Suppressor macrophage (primary cell): ENCODE measurements around the gene MRGPRG.
A peak's percentile ranks its signal among the peaks of the same experiment; 100 is the strongest.

Experiments used
- DNase-seq, 4 experiments: peaks; one replicate each; pipeline ENCODE4 v3.0.0-alpha.2; 2020 to 2022

The MRGPRG gene

DNA sequence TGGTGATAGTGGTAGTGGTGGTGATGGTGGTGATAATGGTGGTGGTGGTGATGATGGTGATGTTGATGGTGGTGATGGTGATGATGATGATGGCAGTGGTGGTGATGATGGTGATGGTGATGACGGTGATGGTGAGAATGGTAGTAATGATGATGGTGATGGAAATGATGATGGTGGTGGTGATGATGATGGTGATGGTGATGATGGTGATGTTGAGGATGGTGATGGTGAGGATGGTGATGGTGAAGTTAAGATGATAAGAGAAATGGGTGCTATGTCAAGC is 11.8 kb downstream of the MRGPRG start:
- no peak for DNase-seq

DNA sequence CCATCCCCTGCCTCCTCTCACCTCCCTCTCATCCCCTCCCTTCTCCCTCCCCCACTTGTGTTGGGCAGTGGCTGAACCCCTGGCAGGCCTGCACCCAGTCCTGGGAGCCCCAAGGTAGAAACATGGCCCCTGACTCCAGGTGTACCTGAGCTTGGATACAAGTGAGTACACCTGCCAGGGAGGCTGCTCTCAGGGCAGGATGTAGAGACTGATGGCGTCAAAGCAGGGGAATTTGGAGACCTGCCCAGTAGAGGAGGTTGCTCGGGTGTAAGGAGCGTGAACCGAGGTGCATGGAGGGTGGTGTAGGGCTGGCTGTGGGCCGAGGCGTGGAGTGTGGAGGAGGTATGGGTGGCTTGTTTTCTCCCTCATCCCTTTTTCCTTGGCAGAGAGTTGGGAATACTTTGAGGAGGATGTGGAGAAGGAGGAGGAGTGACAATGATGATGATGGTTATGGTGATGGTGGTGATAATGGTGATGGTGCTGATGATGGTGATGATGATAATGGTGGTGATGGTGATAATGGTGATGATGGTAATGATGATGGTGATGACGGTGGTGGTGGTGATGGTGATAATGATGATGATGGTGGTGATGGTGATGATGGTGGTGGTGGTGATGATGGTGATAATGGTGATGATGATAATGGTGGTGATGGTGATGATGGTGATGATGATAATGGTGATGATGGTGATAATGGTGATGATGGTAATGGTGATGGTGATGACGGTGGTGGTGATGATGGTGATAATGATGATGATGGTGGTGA is 12.3 kb downstream of the MRGPRG start:
- no peak for DNase-seq

DNA sequence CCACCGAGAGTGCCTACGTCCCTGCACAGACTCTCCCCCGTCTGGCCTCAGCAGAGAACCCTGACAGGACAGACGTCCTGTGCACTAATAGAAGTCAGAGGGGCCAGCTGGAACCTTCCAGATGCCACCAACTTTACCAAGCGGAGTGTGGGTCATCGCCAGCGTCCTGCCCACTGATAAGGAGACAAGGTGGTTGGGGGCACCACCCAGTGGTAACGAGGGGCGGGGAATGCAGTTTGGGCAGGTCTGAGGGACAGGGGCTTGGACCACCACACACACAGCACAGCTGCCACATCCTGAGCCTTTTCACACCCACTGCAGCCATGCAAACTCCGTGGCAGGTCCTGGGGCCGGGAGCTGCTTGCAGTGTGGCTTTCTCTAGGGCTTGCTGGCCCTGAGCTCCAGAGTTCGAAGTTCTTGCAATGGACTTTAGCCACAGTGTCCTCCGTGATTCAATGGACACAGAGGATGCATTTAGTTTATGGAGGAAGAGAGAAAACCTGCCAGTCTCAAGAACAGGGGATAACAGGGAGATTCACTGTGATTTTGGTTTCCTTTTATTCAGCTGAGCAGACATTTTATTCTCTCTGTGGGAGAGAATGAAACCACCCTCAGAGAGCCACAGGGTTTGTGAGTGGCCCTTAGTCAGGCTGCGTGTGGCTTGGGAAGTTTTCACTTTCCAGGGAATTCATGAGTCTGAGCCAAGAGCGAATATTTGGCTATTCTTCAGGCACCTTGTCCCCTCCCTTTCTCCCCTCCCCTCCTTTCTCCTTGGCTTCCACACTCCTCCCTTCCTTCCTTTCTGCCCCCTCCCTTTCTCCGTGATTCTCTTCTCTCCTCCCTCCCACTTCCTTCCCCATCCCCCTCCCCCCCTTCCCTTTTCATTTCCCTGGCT is 13.1 kb downstream of the MRGPRG start:
- no peak for DNase-seq

DNA sequence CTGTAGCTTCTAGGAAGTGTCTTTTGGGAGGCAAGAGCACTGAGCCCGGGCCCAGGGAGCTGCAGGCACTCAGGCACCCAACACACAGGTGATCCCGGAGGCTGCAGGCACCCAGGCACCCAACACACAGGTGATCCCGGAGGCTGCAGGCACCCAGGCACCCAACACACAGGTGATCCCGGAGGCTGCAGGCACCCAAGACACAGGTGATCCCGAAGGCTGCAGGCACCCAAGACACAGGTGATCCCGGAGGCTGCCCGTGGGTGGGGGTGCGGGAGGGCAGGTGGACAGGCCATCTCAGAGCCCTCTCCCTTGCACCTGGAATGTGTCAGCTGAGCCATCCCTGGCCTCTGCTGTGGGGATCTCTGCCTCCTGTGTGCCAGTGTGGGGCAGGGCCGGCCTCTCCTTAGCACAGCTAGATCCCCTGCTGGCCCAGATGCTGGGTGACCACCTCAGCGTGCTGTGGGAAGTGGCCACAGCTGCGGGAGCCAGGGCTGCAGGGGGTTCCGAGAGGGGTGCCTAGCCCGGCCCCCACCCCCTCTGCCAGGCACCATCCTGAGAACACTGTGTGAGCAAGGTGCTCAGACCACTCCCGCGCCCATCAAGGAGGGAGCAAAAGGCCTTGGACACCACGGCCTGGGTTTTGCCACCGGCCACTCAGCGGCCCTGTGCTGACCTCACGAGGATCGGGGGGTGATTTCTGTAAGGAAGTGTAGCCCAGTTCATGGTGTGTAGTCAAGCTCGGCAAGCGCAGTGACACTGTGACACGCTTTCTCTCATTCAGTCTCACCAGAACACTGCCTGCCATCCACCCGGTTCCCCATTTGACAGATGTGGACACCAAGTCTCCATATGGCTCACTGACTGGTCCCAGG is 14.2 kb downstream of the MRGPRG start:
- no peak for DNase-seq

DNA sequence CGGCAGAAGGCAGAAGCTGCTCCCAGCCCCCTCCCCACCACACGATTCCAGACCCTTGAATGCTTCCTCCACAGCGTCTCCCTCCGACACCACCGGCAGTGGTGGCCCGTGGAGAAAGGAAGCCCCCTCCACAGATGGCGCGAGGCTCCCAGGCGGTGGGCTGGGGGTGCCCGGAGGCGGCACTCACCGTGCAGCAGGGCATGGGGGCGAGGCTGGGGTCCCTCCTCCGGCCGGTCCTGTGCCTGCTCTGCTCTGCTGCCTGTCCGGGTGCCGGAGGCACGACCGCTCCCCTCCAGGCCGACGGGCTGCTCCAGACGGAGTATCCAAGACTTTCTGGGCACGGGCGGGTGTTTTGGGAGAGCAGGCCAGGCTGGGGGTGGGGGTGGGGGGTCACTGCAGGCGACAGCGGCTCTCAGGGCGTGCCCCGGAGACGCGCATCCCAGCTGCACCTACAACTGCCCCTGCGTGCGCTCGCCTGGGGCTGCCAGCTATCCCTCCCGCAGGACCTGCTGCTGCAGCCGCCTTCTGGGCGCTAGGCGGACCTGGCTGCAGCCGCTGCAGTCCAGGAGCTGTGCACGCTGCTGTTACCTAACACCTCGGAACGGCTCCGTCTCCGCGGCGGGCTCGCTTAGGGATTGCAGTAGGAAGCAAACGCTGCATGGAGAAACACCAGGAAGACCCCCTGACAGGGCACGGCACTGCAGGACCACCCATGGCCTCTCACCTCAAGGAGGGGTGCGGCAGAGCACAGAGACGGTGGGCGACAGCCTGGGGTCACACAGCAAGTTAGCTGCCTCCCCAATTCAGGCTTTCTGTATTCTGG is 15.2 kb downstream of the MRGPRG start:
- peak in 2 of 4 experiments; percentile 4 to 14 for DNase-seq

DNA sequence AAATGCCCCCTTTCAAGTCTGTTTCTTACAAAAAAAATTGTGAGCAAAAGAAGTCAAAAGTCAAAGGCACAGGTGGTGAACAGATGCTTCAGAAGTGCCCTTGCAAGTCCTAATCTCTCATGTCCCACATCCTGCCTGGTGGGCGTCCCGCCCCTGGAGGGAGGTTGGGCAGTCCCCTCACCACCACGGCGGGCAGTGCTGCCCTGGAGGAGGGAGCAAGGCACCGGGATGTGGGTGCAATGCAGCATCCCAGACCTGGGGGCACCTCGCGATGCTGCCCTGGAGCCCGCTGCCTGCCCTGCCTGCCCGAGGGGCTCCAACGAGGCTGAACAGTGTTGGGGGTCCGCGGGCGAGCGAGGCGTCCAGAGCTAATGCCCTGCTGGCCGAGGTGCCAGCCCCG is 15.9 kb downstream of the MRGPRG start:
- DNase-seq: no peak

DNA sequence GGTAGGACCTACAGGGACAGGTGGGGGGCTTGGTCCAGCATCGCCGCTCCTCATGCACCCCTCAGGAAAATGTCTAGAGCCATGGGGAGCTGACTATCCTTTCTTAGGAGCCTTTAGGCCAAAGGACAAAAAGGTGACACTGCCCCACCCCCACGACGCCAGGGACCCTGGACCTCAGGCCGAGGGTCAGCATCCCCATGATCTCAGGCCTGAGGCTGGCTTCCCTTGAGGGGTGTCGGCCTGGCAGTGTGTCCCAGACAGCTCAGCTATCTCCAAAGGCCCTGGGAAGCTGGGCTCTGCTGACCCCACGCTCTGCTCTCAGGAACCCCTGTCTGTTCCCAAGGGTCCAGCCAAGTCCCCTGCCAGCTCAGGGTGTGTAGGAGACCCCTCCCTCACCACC is 16.3 kb downstream of the MRGPRG start:
- no peak for DNase-seq

DNA sequence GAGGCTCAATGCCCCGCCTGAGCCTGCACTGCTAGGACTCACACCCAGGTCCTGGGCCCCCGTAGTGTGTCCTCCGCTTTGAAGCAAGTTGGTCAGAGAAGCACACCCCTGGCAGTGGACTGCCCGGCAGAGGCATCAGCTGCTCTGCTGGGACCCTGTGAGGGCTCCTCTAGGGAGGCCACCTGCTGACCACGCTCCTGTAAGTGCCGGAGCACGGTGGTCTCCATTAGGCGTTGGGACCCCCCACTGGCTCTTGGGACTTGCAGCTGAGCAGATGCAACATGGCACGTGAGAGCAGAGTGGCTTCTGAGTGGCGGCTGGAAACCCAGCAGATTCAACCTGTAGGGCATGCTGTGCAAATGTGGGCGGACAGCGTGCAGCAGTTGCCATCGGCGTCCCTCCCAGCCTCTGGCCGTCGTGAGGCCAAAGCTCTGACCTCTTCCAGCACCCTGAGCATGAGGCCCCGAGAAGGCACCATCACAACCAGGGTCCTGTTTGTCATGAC is 16.9 kb downstream of the MRGPRG start:
- DNase-seq: no peak

DNA sequence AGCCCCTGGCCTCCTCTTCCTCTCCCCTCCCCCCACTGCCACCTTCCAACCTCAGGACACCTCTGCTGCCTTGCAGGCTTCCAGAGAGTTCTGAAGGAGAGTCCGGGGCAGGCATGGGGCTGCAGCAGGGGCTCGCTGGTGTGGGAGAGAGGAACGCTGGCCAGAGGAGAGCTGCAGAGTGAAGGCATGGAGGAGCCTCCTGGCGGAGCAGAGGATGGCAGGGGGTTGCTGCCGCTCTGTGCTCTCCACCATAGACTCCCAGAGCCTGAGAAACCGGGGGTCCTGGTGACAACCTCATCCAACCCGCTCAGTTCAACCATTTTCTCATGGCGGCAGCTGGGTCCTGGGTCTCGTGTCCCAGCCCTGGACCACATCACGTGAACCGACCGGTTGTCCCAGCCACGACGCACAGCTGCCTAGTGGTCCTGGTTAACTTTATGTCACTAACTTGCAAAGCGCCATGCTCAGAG is 17.5 kb downstream of the MRGPRG start:
- DNase-seq: no peak

DNA sequence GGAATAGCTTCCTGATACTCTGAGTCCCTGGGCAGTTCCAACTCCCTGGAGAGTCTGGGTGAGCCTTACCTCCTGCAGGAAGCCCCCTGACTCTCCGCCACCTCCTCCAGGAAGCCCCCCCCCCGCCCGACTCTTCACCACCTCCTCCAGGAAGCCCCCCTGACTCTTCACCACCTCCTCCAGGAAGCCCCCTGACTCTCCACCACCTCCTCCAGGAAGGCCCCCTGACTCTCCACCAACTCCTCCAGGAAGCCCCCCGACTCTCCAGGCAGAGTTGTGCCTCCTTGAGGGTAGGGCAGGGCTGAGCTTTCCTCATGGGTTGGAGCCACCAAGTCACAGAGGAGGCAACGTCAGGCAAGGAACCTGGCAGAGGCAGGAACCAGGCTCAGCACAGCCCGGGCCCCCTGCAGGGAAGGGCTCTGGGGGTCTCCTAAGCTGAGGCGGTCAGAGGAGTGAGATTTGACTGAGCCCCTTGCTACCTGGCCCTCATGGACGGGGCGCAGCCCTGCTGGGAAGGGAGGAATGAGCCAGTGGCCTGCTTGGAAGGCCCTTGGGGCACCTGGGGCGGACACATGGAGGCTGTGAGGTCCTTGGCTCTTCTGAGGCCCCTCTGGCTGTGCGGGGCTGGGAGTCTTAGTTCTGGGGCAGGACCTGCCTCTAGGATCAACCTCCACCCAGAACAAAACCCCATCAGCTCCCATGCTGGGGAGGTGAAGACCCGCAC is 18.1 kb downstream of the MRGPRG start:
- DNase-seq: no peak

DNA sequence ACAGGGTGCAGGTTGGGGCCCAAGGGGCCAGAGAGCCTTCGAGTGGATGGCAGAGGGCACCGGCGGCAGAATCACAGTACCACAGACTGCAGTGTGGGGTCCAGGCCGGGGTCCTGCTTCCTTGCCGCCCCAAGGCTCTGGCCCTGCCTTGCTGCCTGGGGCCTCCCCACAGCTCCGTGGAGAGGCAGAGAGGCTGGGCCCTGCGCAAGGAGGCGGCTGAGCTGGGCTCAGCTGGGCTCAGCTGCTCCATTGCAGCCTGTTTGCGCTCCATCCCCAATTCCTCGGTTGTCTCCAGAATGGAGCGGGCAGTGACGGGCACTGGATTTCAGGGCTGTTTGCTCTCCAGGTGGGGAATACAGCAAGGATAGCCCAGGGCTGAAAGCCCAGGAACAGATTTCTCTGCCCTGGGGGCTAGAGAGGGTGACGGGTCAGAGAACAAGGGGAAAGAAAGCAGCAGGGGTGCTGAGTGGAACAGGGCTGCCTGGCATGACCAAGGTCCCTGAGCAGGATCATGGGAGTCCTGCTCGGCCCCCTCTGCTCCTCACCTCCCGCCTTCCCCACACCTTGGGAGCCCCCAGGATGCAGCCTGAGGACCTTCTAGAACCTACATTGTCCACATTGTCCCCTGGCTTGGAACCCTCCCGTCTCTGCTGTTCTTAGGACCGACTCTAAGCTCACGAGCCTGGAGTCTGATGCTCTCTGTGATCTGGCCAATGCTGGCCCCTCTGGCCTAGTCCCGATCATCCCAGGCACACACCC is 18.9 kb downstream of the MRGPRG start:
- DNase-seq: no peak

DNA sequence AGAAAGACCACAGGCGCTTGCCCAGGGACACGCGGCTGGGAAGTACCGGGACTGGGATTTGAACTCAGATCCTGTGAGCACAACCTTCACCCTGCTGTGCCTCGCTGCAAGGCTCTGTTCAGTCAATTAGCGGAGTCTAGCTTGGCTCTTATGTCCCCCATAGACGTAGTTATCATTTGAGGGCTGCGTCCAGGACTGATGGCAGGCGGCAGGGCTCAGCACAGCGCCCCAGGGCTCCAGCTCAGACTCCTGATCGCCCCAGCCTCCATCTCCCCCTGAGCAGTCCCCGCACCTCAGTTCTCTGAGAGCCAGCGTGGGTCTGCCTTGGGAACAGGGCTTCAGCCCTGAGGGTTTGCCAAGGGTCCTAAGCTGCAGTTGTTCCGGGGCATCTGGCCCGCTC is 19.8 kb downstream of the MRGPRG start:
- no peak for DNase-seq

DNA sequence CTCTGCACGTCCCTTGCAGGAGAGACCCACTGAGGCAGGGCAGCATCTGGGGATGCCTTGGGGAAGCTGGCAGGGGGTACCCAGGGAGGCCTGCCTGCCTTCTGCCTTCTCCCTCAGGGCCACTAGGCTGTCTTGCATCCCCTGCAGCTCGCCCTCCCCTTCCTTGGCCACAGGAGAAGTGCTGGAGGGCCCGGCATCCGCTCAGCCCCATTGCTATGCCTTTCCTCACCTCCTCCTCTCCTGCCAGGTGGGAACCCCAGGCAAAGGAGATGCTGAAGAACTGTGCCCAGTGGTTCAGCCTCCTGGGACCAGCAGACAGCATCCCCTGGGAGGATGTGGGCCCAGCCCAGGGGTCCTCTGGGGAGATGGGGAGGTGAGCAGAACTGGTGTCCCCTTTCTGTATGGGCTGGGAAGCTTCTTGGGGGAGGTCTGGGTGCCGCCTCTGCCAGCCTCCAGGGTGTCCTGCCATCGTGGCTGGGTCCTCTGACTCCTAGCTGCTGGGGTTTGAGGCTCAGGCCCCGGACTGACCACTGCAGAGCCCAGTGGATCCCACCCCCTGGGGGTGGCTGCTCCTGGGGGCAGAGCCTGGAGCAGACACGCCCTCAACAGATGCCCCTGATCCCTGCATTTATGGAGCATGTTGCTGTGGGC is 20.6 kb downstream of the MRGPRG start:
- DNase-seq: no peak

DNA sequence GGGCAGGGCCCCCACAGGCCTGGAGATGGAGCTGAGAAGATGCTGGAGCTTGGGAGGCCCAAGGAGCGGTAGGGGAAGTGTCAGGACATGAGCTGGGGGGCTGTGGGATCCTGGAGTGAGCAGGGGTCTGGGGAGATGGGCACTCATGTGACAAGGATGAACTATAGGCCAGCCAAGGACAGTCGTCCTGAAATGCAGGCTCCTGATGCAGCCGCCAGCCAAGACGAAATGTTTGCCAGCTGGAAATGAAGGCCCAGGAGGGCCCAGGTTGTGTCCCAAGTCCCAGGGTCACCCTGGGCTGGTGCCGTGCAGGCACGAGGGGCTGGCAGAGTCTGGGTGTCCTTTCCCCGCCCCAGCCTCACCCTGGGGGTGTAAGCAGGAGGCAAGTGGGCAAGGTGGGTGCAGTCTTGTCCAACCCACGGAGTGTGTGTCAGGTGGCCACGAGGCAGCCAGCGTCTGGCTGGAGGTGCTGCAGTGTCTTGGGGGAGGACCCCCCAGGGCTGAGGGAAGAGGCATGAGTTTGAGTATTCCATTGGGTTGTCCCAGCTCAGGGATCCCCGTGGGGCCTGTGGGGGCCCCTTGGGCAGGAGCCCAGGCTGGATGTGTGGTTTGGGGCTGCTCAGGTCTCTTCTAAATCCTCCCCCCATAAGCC is 21.4 kb downstream of the MRGPRG start:
- no peak for DNase-seq

DNA sequence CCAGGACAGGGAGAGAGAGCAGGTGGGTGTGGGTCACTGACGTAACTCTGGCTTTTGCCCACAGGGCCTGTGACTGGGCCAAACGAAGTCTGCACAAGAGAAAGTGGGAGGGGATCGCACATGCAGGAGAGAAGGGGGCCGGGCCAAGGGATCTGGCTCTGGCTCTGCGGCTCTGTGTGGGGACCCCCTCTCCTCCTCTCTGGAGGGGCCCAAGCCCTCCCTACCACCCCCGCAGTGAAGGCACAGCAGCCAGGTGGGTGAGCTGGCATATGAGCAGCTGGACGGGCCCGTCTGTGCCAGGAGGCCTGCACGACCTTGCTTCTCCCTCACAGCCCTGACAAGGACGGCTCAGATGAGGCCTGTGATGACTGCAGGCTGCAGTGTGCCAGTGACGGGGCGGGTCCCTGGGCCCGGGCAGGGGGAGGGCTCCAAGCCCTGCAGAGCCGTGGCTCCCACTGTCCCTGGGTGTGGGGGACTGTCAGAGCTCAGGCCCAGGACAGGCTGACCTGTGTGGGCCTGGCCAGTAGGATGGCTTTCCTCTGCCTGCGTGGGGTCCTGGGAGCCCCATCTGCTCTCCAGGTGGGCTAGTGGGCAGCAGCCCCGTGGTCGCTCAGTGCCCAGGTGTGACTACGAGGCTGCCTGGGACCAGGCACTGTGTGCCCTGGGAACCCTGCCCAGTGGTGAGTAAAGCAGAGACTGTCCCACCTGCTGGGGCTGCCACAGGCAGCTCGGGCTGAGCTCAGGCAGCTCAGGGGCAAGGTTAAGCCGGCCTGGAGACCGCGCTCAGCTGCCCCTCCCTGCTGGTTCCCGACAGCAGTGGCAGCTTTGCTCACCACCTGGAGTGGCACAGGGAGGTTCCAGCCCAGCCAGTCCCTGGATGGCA is 22.2 kb downstream of the MRGPRG start:
- DNase-seq: peak in 1 of 4 experiments; percentile 1

DNA sequence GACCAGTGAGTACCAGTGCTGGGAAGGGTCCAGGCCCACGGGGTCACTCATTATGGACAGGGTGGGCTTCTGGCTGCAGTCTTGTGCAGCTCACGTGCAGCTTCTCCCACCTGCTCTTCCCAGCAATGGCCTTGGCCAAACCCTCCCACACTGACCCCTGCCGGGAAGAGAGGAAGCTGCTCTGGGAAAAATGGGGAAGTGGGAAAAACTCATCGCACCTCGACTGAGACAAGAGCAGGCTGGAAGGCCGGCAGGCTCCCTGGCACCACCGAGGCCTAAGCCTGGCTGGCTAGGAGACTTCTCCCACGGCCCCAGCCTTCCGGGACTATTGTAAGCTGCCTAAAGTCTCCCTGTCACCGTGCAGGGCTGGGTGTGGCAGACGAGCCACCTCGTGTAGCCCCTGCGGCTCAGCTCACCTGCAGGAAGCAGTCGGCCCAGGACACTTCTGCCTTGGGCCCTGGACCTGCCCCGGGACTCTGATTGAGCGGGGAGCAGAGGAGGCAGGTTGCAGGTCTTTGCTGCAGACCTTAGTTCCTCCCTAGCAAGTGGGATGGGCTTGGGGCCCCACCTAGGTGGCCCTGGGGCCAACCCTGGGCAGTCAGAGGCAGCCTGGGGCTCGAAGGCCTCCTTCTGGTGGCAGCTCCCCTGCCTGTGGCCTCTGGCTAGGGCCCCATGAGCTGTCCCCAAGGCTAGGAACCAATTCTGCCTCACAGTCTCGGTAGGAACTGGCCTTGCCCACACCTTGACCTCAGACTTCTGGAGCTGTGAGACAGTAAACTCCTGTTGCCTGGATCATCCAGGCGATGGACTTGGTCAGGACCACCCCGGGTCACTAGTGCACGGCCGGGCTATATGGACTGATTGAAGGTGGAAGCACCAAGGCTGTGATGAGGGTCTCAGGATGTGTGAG is 23.1 kb downstream of the MRGPRG start:
- DNase-seq: peak; percentile 57 to 80 (median 69)
